A204.1 (cell line): ENCODE data around the gene IL26.
"Not testable (repeated sequence)": the region's sequence is repeated elsewhere in the genome, so short reads cannot be mapped to it uniquely, and the experiment has no call there.

Experiments
- FAIRE-seq: peaks from 2 replicates; lab custom pipeline; 2012; peaks lifted over from hg19 to GRCh38; lab: Jason Lieb, UNC

The IL26 gene

DNA sequence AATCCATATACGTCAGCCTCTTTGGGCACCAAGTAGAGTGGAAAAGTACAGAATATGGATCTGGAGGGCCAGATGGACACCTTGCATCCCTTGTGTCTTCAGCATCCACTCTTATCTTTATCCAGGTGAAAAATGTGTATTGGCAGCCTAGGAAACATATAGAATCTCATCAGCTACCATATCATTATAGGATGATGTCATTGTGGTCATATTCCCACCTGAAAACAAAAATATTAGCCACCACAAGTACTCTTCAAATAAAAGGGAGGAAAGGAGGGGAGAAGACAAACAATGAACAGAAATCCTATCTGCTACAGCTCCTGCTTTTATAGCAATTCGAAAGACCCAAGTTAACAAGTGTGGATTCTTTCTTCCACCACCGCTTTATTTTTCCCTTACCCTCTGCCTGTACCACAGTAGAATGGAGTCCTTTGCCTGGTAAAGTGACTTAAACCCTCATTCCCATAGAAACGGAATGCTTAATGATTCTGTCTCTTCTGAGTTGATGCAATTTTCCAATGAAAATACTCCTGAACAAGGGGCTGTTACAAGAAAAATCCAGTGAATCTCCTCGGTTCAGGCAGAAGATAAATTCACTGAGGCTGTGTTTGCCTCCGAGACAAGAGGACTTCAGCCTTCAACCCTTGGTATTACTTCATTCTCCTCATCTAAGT is 13.8 kb upstream of the IL26 start:
- FAIRE-seq = no peak

DNA sequence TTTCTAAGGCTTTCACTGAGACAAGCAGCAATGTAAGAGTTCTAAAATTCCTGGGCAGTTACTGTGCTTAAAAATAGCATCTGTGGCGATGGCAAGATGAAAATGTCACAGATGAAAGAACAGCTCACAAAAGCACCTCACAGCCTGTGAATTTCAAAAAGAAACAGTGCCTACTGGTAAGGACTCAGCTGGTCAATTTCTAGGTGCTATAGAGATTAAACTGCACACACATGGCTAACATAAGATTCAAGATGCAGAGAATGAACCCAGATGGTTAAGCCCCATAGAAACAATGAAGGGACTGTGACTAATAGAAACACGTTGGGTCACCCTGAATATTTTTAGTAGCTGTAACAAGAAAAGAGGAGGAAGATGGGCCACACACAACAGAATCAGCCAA is 12.0 kb upstream of the IL26 start:
- no peak for FAIRE-seq

- FAIRE-seq = no peak
These were observed 11.5 kb upstream of the IL26 start for GRCh38 chr12:68237078-68237477.

DNA sequence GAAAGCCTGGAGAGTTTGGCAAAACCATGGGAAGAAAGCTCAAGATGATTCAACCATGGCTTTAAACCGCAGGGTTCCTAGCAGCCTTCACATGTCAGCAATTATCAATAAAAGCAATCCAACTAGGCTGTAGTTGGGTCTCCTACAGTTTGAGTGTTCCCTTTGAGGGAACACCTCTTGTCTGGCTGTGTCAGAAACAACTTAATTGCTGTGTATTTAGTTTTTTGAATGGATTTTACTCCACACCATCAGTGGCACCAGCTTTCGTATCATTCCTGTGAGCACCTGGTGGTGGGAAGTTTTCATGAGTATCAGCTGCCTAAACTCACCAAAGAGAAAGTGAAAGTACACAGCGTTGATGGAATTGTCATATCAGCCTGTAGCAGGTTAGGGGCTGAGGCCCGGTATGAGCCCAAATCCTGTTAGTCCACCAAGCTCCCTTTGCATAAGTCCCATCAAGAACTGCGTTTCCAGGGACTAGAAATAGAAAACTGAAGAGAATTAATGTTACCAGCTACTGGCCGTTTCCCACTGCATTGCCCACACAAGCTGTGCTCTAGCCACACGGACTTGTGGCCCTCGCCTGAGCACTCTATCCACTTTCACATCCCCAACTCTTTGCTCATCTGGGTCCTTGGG is 10.9 kb upstream of the IL26 start:
- no peak for FAIRE-seq

- FAIRE-seq = no peak
These were observed 10.0 kb upstream of the IL26 start for GRCh38 chr12:68235576-68235975.

- FAIRE-seq = no peak
These were observed 8.5 kb upstream of the IL26 start for GRCh38 chr12:68234140-68234539.

GRCh38 chr12:68233498-68233897 is 7.9 kb upstream of the IL26 start:
- no peak for FAIRE-seq

GRCh38 chr12:68231691-68232090 is 6.1 kb upstream of the IL26 start:
- no peak for FAIRE-seq

DNA sequence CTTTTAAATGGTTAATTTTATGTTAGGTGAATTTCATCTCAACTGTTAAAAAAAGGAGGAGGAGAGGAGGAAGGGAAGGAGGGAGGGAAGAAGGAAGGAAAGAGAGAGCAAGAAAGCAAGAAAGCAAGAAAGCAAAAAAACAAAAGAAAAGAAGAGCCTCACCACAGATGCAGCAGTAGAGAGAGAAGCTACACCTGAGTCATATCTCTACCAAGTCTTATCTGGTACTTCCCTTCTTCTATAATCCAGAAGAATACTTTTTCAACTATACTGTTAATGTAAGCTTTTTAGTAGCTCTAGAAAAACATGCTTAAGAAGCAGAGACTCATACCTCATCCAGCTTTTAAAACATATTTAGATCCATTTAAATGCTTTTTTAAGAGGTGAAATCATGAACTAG is 5.6 kb upstream of the IL26 start:
- FAIRE-seq = no peak

DNA sequence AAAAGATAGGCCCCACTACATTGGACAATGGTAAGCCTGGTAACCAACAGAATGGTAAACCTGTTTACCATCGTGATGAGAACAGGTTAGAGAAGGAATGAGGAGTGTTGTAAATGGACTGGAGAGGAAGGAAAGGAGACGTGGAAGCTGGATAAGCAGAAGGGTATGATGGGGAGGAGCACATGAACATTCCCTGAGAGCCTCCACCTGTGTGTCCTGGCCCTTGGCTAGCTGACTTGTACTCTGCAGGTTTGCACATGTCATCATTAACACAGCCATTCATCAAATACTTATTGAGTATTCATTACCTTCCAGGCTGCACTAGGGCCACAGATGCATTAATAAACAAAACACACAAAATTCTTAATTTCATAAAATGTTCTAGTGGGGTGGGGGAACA is 4.3 kb upstream of the IL26 start:
- no peak for FAIRE-seq

DNA sequence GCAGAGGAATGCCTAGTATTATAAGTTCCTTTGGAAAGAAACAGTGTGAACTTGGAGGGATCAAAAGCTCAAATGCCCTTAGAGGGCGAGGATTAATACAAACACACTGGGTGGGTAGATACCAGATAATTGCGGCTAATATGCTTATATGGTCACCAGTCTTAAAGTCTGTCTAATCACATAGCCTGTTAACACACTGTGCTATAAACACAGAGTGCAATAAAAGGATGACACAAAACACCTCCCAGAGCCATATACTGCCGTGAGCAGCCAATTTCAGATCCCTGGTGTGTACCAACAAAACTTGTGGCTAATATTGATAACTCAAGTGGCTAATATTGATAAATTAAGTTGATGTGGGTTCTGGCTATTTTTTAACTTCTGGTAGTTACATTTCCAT is 1.7 kb upstream of the IL26 start:
- no peak for FAIRE-seq

DNA sequence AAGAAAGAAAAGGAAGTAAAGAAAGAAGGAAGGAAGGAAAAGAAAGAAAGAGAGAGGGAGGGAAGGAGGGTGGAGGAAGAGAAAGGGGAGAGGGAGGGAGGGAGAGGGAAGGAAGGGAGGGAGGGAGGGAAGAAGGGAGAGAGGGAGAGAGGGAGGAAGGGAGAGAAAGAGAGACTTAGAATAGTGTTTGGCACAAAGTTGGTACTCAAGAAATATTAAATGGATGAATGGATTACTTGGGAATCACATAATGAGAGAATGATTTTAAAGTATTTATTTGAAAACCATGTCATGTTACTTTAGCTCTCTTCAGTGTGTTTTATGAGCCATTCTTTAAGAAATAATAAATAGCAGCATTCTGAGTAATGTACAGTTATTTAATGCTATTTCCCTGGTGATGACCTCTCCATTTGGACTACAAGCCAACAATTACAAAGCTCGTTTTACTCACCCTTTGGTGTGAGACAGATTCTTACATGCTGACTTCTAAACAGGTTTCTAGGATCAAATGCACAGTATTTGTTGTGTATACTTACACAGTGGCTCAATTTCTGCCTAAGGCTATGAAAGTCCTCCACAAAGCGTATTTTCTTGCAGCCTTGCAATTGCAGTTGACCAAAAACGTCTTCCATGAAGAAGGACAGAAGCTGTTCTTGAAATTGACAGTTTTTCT is 861 bp downstream of the IL26 start:
- no peak for FAIRE-seq

DNA sequence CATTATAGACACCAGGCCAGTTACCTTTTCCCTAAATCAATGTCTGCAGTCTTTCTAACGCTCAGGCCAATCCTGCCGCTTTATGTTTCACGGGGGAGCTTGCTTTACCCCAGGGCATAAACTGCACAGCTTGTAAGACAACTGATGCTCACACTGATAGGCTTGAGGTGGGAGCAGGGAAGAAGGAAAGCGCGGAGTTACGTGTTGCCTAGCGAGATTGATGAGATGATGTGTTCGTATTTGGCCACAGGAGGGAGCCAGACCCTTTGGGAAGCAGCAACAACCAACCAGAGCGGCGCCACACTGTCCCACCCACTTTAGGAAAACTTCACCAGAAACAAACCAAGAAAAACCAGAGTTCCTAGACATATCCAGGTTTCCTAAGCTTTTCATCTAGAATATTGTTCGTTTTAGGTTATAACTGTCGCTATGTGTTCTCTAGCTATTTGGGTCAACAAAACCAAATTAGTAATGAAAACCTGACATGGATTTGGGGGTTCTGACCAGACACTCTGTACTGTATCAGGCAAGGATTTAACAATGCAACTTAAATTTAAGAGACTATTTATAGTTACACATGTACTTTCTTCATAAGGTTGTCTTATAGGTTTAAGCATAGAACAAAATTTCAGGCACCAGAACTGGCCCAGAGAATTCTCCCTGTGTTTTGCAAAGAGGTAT is 2.4 kb downstream of the IL26 start:
- FAIRE-seq = peak; percentile 46

DNA sequence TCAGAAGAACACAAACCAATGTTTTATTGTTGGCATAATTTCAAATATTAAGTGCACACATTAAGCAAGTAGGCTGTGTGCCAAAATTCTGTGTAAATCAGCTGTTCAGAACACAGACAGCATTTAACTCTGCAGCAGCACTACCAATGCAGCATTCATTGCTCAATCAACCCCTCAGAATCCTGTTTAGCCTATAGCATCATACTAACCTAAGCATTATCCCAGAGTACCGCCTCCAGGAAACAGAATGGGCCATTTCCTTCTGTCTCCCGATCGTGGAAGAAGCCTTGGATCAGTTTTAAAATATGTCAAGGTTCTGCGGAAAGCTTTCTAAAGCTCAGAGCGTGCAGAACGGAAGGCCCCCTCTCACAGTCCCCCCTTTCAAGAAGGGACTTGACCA is 3.3 kb downstream of the IL26 start:
- FAIRE-seq = no peak

DNA sequence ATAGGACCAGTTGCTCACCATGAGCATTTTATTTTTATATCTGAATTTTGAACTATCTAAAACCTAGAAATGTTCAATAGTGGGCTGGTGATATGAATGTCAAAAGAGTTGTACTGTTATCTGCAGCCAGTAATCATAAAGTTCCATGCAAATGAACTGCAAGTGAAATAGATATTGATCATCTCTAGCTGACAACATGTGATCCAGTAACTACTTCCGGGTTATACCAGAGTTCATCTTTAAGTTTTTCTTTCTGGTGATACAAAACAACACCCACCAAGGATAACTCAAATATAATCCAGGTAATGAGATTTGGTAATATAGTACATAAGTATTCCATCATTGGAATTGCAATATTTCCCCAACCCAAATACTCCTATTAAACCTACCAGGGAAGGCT is 4.1 kb downstream of the IL26 start:
- FAIRE-seq = no peak

DNA sequence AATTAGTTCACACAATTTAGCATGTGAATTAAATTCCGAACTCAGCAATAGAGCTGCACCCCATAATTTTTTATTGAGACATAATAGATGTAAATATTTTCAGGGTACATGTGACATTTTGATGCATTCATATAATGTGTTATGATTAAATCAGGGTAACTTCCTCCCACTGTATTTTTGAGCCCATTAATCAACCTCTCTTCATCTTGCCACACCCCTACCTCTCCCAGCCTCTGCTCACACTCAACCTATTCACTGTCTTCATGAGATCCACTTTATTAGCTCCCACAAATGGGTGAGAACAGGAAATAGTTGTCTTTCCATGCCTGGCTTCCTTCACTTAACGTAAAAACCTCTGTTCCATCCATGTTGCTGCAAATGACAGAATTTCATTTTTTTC is 14.7 kb downstream of the IL26 start:
- no peak for FAIRE-seq

DNA sequence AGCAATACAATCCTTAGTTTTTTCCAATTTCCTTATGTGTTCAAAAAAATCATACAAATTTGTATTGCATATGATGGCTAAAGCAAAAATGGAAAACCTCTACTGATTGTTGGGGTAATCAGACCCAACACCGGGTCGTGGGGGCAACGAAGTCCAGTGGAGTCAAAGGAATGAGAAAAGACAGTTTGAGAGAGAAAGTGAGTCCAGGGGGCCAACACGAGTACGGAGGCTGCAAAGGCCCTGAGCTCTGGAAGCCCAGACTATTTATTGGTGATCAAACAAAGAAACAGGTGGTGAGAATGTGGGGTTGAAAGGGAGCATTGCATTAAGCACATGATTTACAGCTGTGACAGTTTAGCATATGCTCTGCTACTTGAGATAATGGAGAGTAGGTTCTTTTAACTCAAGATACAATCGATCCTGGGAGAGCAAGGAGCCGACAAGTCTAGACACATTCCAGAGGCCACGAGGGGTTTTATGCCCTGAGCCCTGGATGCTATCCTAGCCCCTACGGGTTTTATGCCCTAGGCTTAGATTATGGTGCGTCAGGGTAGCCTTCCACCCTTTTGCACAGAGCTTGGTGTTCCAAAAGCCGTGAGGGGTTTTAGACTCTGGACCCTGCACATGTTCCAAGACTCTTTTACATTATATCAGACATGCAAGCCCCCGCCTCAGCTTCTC is 16.4 kb downstream of the IL26 start:
- FAIRE-seq = not testable (repeated sequence)

DNA sequence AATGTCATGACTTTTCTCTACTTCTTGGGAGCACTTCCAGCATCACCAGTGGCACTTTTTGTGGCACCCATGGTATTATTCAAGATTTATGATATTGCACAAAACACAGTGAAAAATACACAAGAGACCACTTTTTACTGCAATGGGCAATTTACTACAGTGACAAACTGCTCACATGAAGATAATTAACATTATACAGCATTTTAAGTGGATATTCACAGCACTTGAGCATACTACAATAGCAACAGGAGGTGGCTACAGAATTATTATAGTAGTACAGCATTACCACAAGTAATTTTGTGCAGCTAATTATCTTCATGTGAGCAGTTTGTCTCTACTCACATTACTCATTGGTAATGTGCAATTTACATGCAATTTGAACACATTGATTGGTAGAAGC is 18.3 kb downstream of the IL26 start:
- no peak for FAIRE-seq

- no peak for FAIRE-seq
These were observed 19.2 kb downstream of the IL26 start for GRCh38 chr12:68206446-68206845.

DNA sequence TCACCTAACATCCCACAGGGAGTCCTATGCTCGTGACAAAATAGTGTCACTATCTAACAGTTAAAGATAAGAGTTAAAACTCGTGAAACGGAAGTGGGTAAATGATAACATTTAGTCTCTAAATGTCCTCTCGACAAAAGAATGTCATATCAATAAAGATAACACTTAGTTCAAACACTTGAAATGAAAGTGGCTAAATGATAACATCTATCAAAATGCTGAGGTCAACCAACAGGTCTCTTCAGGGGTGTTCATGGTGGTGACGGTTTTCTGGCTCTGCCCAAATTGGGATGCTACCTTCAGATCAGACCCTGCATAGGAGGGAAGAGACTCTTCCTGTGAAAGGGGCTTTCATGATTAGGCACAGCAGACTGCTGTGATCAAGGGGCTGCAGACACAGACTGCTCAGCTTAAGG is 22.1 kb downstream of the IL26 start:
- no peak for FAIRE-seq

- no peak for FAIRE-seq
These were observed 24.8 kb downstream of the IL26 start for GRCh38 chr12:68200854-68201253.

DNA sequence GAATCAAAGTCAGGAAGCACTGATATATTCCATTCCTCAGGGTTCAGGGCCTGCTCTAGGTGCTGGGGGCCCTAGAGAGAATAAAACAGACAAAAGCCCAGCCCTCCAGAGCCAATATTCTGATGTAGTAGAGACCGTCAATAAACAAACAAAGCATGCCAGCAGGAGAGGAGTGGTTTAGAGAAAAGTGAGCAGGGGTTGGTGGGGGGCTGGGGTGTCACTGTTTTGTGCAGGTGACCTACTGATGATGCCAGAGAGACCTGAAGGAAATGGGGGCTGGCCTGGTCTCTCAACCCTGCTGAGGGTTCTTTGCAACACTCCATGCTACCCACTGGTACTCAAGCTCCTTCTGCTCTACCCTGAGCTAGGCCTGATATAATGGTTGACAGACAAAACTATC is 26.5 kb downstream of the IL26 start:
- FAIRE-seq = no peak
